ENCODE results near the gene TRIP6. TPM values are rescaled to one million over a fixed set of nuclear protein-coding genes. Genes with fewer than 3 reads are reported as not detected.
"Not testable (repeated sequence)": the region's sequence is repeated elsewhere in the genome, so short reads cannot be mapped to it uniquely, and the experiment has no call there.

TRIP6 gene
- polyA plus RNA-seq, 3 donors, result 37.1 to 57.1 (median 51.7) TPM

DNA sequence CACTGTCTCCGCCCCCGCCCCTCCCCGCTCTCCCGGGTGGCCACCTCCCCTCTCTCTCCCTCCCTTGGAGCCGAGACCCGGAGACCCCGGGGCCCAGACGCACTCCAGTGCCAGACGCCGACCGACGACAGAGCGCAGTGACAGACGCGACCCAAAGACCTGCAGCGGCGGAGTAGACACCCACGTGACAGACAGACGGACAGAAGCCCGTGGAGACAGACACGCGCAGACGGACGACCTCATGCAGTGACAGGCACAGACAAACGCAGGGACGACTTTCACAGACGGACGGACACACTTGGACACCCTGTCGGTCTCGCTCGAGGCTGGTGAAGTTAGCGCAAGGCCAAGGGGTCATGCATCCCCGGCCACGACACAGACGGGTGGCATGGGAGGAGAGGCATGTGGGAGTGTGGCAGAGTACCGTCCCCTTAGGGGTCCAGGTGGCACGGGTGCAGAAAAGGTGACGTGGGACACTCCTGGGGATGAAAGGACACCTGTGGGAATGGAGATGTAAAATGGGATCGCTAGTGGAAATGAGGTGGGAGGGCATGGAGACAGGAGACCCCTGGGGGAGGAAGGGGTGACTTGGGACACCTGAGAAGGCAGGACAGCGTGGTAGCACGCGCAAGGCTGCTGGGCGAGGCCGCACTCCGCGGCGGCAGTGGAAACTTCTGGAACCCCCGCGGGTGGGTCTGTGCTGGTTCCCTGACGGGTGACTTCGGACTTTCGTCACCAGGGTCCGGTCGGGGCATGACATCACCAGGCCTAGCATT, 29.0 kb downstream of the TRIP6 start:
- no peak overlapping the region for H3K27ac ChIP-seq (ENCODE audit: low read depth, low read length)
- WGBS, 3 donors, result 4 to 5% (median 5%) methylated on average over 50 to 54 of the region's 54 CpGs

DNA sequence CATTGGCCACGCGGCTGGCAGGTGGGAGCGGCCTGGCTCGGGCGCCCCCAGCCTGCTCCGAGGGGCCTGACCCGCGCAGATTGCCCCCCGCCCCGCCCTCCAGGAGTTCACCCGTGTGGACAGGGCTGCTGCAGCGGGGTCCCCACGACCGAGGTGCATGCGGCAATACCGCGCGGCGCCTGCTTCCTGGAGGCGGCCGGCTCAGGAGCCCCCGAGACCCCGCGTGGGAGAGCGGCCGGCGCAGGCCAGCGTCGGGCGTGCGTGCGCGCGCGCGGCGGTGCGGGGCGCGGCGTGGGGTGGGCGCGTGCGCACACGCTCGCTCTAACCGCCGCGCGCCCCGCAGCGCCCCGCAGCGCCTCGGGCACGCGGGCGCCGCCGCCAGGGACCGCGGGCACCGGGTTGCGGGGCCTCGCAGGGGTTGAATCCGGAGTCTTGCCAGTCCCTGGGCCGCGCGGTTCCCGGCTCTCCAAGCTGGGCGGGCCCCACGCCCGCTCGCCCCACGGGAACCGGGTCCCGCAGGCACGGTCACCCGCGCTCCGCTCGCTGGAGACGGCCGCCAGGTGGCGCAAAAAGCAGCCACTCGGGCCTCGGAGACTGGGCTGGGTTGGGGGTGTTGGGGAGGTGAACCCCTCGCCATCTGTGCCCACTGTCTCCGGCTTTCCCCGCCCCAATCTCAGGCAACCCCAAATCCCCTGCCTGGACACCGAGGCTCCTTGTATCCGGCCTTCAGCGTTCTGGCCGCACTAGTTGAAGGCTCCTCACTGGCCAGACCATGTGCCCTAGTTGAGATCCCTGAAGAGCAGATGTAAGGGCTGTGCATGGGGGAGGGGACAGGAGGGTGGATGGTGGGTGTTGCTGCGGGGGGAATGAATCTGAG, 29.8 kb downstream of the TRIP6 start:
- no peak overlapping the region for H3K27ac ChIP-seq (ENCODE audit: low read depth, low read length)
- WGBS, 3 donors, result 1 to 2% (median 2%) methylated on average over 69 to 95 of the region's 95 CpGs

DNA sequence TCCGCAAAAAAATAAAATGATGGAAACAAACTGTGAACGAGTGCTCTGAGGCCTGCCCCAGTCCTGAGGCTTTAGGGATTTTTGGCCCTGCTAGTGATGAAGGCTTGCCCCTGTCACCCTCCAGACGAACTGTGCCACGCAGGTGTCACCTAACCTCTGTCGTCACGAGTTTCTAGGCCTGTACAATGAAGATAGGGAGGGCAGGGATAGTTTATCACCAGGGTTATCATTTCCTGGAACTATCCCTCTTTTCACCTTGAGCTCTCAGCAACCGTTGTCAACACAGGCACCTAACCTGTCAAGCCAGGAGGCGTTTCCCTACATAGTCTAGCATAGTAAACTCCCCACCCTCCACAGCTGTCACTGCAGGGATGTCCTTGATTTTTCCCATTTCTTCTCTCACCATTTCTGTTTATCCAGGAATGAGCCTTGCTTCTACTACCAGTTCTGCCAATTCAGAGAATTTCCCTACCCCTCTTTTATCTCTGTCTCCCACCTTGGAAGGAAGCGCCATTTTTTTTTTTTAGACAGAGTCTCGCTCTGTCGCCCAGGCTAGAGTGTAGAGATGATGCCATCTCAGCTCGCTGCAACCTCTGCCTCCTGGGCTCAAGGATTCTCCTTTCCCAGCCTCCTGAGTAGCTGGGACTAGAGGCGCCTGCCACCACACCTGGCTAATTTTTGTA, 30.7 kb downstream of the TRIP6 start:
- H3K27ac ChIP-seq (ENCODE audit: low read depth, low read length), result no peak overlapping the region
- 56 to 75% (median 75%) methylated on average over 13 of the region's 13 CpGs for WGBS, 3 donors

DNA sequence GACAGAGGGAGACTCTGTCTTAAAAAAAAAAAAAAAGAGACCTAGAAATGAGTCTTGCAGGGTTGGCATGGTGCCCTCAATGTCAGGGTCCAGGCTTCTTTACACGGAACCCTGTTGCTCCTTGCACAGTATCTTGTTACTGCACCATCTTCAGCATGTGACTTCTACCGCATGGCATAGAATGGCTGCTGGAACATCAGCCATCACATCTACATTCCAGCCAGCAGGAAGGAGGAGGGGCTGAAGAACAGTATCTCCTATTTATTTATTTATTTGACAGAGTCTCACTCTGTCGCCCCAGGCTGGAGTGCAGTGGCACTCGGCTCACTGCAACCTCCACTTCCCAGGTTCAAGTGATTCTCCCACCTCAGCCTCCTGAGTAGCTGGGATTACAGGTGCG, 32.2 kb downstream of the TRIP6 start:
- H3K27ac ChIP-seq (ENCODE audit: low read depth, low read length), result no peak overlapping the region
- 89 to 96% (median 92%) methylated on average over 5 of the region's 5 CpGs for WGBS, 3 donors

DNA sequence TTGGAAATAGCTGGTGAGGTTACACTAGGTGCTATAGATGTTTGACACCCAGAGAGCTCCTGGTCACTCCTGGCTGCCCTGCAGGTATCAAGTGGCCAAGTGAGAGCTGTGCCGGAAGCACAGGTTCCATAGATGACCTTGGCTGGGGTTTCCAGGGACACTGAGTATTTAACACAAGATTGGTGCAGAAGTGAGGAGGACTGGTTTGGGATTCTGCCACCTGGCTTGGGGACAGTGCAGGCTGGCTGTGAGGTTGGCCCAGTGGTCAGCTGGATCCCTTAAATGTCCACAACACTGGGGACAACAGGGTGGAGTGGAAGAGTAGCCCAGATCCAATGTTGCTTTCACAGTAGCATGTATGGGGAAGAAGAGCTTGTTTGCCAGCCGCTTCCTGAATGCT, 33.8 kb downstream of the TRIP6 start:
- 70 to 90% (median 86%) methylated on average over 2 of the region's 2 CpGs for WGBS, 3 donors

GRCh38 chr7:100901921-100902332, 34.7 kb downstream of the TRIP6 start:
- no peak overlapping the region for H3K27ac ChIP-seq (ENCODE audit: low read depth, low read length)
- 50 to 78% (median 69%) methylated on average over 5 of the region's 5 CpGs for WGBS, 3 donors

More for the DNA sequence above, 33.8 kb downstream of the TRIP6 start:
- no peak overlapping the region for H3K27ac ChIP-seq (ENCODE audit: low read depth, low read length)

- 84 to 91% (median 89%) methylated on average over 7 of the region's 7 CpGs for WGBS, 3 donors
- H3K27ac ChIP-seq (ENCODE audit: low read depth, low read length), result no peak overlapping the region
These were observed 35.5 kb downstream of the TRIP6 start for GRCh38 chr7:100902638-100903037.

DNA sequence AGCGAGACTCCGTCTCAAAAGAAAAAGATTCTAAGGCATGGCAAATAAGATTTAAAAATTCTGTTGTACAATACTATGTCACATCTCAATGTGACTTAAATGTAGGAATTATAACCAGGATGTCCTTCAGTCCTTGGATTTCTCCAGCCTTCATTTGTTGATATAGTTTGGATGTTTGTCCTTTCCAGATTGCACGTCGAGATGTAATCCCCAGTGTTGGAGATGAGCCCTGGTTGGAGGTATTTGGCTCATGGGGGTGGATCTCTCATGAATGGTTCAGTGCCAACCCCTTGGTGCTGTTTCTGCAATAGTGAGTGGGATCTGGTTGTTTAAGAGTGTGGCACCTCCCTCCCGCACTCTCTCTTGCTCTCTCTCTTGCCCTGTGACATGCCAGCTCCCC, 41.3 kb downstream of the TRIP6 start:
- WGBS, 3 donors, result 94 to 97% (median 96%) methylated on average over 5 of the region's 5 CpGs

DNA sequence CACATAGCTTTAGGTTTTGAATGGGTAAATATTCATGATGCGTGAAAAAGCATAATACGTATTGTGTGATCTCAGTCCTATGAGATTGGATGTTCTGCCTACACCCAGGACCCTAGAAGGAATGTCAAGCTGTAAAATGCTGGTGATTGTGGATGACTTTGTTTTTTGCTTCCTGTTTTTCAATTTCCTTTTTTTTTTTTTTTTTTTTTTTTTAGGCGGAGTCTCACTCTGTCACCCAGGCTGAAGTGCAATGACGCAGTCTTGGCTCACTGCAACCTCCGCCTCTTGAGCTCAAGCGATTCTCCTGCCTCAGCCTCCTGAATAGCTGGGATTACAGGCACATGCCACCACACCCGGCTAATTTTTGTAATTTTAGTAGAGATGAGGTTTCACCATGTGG, 43.3 kb downstream of the TRIP6 start:
- H3K27ac ChIP-seq (ENCODE audit: low read depth, low read length), result not testable (repeated sequence)
- WGBS, 3 donors, result 59 to 84% (median 69%) methylated on average over 5 to 7 of the region's 7 CpGs

More for the DNA sequence above, 41.3 kb downstream of the TRIP6 start:
- H3K27ac ChIP-seq (ENCODE audit: low read depth, low read length), result no peak overlapping the region

- WGBS, 3 donors, result 80 to 95% (median 89%) methylated on average over 3 of the region's 3 CpGs
- no peak overlapping the region for H3K27ac ChIP-seq (ENCODE audit: low read depth, low read length)
These were observed 44.3 kb downstream of the TRIP6 start for GRCh38 chr7:100911484-100911883.

- no peak overlapping the region for H3K27ac ChIP-seq (ENCODE audit: low read depth, low read length)
- 64 to 93% (median 87%) methylated on average over 15 of the region's 15 CpGs for WGBS, 3 donors
These were observed 47.2 kb downstream of the TRIP6 start for GRCh38 chr7:100914208-100914878.

DNA sequence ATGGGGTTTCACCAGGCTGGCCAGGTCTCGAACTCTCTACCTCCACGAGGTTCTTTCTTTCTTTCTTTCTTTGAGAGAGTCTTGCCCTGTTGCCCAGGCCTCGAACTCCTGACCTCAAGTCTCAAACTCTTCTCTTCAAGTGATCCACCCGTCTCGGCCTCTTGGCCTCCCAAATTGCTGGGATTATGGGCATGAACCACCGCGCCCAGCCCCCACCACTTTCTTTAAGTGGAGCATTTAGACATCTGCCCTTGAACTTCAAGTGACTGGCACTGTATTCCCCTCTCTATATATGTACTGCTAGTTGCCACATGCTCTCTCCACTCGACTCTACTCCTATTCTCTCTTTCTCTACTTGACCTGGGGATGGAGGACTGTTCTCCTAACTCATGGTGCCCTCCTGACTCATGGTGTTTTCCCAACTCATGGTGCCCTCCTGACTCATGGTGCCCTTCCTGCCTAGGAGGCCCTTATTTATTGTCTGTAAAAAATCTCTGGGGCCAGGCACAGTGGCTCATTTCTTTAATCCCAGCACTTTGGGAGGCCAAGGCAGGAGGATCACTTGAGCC, 47.8 kb downstream of the TRIP6 start:
- WGBS, 3 donors, result 81 to 89% (median 85%) methylated on average over 8 of the region's 8 CpGs
- H3K27ac ChIP-seq (ENCODE audit: low read depth, low read length), result no peak overlapping the region

GRCh38 chr7:100919335-100919734, 52.1 kb downstream of the TRIP6 start:
- not testable (repeated sequence) for H3K27ac ChIP-seq (ENCODE audit: low read depth, low read length)
- WGBS, 3 donors, result 83 to 92% (median 86%) methylated on average over 5 of the region's 5 CpGs

DNA sequence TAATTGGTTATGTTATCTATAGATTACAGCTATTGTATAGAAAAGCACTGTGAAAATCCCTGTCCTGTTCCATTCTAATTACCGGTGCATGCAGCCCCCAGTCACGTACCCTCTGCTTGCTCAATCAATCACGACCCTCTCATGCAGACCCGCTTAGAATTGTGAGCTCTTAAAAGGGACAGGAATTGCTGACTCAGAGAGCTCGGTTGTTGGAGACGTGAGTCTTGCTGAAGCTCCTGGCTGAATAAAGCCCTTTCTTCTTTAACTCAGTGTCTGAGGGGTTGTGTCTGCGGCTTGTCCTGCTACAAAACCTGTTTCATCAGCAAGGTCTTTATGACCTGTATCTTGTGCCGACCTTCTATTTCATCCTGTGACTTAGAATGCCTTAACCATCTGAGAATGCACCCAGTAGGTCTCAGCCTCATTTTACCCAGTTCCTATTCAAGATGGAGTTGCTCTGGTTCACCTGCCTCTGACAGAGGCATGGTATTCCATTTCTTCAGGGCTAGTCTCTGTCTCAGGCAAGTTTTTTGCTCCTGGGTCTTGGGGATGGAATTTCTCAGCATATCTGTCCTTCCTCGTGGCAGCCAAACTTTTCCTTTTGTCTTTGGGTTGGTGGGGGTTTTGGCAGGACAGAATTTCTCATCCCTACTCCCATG, 52.7 kb downstream of the TRIP6 start:
- WGBS, 3 donors, result 64 to 74% (median 72%) methylated on average over 9 of the region's 9 CpGs
- H3K27ac ChIP-seq (ENCODE audit: low read depth, low read length), result not testable (repeated sequence)

DNA sequence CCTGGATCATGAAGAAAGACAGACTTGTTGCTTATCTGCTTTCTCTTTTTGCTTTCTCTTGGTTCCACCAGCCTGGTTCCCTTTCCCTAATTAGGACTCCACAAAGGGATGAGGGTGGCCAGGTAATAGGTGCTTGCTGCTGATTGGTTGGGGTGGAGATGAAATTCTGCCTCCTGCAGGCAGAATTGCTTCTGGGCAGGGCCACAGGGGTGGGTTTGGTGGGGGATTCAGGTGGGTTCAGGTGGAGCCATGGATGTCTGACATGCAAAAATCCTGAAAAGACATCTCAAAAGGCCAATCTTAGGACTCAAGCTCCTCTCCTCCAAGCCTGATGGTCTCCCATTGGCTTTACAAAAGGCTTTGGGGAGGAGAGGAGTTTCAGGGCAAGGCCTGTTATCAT, 53.9 kb downstream of the TRIP6 start:
- H3K27ac ChIP-seq (ENCODE audit: low read depth, low read length), result no peak overlapping the region

Data from adipose tissue (tissue), 3 donors.